Medulla oblongata (tissue), 1 donor: Measurements from ENCODE around the gene BTG2.

ENCODE experiments used
- DNase-seq: peaks from one replicate; pipeline ENCODE4 v3.0.0-alpha.2; 2015; ENCODE audit errors: extremely low spot score

Gene BTG2

DNA sequence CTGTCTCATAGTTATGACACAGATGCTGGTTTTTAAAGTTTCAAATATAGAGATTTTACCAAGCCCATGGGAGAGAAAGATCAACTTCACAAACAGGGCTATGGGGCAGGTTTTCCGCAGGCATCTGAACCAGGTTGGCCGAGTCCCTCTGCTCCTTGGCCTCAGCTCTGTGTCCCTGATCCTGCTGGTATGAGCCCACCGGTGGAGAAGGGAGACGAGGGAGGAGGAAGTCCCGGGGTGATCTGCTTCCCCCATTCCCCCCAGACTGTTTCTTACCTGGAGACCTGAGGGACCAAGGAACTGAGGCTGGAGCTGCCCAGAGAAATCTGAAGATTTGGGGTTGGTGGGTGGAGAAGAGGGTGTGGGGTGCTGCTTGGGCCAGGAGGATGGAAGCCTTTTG is 28.9 kb upstream of the BTG2 start:
- DNase-seq: no peak

DNA sequence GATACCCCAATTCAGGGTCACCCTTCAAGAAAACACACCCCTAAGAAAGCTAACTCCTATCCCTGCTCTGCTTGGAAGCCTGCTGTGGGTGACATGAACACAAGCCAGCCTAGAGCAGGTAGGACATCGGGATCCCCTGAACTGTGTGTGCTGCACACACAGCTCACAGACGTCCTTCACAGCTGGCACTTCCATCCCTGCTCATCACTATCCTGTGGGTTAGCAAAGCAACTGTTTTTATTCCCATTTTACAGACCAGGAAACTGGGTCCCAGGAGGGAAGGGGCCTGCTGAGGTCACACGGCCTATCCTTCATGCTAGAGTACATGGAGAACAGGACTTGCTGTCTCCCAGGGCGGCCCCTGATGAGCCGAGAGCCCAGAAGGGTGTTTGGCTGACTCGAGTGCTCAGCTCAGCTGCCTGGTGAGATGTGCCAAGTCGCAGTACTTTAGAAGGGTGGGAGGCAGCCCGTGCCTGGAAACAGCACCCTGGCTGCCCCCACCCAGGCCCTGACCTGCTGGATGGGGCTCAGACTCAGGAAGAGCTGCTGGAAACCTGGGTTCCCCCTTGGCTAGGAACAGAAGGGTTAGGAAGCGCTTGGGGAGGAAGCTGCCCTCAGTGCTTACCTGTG is 28.3 kb upstream of the BTG2 start:
- DNase-seq: no peak

DNA sequence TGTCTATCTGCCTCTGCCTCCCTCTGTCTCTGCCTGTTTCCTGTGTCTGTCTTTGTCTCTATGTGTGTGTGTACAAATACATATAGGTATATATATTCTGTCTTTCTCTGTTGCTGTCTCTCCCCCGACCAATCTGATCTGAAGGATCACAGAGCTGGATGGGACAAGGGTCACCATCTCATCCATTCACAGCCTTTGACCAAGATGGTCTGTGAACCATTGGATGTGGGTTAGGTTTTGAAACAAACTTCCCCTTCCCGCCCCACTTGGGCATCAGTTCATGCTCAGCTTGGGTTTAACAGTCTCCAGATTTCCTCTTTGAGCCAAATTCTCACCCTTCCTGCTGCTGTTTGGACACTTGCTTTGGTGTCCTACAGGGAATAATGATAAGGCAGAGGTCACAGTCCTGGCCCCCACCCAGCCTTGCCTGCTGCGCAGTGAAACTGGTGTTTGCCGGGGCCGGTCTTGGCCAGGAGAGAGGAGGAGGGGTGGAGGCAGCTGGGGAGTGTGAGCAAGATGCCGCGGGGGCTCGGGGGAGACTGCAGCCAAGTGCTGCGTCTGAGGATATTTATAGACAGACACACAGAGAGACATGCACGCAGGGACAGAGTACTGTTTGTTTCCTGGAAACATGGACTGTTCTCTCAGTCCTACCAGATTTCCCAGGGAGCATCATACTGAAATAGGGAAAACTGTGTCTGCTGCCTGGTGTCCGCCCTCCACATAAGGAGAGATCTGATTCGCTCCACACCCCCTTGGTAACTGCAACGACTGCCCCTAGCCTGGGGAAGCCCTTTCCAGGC is 27.0 kb upstream of the BTG2 start:
- peak; percentile 93 for DNase-seq

DNA sequence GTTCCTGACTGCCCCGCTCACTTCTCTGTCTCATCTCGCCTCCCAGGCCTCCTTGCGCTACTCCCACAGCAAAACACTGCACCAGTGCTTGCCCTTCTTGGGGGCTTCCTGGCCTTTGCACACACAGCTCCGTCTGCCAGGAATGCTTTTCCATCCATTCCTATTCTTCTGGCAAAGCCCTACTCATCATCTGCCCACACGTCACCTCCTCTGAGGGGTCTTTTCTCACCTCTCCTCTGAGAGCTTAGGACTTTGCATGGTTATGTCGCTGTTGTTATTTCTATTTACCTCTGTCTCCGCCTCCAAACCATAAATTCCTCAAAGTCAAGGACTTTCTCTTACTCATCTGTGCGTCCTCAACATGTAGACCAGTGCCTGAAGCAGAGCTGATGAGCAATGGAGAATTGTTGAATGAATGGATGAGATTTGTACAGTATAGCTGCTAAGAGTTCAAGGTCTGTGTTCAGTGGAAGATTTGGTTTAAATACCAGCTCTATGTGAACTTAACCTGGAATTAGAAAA is 26.4 kb upstream of the BTG2 start:
- DNase-seq: no peak

DNA sequence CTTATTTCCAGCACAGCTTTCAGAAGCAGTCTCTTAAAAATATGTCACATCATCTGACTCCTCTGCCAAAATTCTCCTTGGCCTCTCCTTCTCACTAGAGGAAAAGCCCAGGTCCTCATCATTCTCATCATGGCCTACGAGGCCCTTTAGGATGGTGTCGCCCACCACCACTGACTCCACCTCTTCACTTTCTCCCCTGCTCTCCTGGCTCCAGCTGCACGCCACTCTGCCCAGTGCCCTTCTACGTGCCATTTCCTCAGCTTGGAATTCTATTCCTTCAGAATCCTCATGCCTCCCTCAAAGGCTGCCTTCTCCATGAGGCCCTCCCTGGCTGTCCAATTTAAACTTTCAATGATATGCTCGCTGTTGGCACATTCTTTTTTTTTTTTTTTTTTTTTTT is 25.3 kb upstream of the BTG2 start:
- no peak for DNase-seq

DNA sequence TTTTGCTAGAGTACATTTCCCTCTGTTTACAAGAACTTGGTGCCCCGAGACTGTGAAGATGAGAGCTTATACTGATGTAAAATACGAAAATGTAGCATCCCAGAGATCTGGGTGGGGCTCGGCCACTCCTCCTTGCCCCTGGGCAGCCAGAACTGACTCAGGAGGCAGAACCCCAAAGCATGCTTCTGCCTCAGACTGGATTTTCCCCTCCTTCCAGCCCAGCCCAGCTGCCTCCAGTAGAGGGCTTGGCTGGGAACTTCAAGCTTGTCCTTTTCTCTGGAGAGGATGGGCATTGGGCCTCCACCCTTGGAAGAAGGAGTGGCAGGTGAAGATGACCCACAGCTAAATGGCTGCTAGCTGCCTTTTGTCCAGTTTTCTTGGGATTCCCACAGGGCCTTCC is 24.3 kb upstream of the BTG2 start:
- DNase-seq: no peak

DNA sequence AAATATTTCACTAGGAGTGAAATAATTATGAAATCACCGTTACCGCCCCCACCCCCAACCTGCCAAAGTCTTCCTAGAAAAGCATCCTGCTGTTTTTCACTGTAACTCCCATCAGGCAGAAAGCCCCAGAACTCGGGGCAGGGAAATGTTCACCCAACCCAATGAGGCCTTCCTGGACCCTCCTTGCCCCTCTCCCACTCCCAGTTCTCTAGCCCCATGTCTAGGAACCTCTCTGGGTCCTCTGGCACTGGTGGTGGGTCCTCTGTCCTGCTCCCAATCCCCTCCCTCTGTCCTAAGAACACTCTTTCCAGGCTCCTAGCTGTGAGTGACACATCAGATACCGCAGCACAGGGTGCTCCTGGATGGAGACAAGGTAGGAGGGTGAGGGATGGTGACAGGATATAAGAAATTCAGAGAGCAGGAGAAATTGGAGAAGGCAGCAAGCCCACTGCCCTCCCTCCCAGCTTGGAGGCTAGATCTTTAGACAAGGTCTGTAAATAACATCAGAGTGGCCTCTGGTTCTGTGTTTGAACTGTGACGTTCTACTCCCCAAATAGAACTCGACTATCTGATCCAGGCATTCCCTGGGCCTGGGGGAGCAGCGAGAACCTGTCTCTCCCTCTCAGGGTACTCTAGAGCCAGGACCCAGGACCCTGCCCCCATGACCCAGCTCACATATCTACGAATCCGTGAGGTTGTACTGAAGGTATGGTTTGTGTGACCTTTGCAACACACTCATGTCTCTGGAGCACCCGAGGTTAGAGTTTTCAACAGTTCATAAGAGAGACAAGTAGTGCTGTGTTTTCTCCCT is 23.3 kb upstream of the BTG2 start:
- no peak for DNase-seq

DNA sequence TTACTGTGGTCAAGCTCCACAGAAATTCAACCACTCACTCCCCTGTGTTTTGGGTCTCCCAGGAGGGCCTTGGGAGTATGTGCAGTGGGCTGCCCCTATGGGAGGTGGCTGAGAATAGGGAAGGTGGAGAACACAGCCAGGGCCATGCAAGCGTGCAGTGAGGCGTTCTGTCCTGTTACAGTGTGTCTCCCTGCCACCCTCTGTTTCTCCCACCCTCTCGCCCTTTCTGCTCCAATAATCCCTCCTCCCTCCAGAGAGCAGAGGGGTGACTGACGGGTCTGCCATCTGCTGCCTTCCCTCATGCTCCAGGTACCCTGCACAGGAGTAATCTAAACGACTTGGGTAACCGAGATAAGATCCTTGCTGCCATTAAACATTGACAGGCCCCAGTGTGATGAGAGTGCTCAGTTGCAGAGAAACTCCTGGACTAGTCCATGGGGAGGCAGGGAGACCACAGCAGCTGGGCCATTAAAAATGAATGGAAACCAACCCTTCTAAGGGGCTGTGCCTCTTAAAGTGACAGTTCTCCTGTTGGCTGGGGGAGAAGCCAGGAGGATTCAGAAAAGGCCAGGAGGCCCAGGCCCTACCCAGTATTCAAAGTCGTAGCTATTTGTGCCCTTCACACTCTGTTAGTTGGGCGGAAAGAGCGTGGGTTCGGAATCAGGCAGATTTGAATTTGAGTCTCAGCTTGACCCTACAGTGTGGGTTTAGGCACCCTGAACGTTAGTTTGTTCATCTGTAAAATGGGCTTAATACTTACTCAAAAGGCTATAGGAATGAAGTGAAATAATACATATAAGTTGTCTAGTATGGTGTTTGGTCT is 22.4 kb upstream of the BTG2 start:
- no peak for DNase-seq

DNA sequence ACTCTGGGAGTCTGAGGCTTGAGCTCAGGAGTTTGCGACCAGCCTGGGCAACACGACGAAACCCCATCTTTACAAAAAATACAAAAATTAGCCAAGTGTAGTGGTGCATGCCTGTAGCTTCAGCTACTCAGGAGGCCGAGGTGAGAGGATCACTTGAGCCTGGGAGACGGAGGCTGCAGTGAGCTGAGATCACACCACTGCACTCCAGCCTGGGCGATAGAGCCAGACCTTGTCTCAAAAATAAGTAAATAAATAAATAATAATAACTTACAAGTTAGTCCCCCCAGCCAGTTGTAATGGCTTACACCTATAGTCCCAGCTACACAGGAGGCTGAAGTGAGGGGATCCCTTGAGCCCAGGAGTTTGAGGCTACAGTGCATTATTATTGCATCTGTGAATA is 21.7 kb upstream of the BTG2 start:
- DNase-seq: no peak

DNA sequence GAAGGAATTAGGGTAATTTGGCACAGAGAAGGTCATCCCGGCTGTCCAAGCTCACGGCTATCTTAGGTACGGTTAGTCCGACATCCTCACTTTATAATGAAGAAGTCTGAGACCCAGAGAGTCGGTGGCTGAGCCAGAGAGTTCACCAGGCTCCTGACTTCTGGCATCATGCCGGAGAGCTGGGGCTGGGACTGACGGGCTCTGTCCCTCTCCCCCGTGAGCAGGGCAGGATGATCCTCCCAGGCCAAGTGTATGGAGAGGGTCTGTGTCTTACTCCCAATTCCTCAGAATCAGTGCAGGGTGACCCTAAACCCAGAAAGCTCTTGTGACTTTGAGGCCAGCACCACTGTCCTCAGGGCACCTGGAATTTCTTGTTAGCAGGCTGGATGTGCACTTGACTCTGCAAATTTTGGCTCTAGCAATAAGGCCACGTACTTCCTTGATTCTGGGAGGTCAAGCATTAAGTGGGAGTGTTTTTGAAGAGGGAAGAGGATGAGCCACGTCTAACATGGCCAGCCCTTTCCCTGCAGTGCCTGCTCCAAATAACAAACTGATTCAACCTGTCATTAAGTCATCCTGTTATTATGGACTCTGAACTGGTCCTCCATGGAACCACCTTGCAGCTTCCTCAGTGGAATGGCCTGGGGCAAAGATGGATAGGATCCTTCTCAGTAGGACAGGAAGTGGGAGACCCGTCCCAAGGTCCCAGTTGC is 20.8 kb upstream of the BTG2 start:
- no peak for DNase-seq

DNA sequence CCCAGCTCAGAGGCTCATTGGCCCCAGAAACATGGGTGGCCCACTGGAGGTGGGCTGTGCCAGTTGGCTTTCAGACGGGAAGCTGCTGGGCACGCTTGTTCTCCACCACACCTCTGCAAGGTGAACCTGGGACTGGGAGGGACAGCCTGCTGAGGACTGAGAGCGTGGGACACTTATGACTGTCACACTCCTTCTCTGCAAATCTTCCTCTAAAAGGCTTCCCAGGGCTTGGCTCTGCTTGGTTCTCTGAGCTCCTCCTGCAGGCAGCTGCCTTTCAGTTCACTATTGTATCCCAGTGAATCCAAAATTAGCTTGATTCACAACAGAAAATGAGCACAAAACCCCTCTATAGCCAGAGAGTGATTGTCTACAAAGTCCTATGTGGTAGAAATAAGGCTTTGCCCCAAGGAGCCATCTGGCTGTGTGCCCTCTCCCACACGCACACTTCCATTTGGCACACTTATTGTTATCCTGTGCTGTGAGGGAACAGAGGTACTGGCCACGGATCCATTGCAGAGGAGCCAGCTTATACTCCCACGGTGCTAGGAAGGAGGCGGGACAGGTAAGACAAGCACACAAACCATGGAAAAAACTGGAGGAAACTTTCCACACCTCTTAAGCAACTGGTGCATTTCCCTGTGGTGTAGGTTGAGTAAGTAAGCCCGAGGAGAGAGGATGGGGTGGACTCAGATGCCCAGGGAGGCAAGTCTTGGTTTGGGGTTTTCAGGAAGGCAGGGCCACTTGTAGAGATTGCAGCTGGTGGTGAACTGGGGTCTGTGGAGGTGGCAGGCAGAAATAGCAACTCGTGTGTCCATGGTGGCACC is 18.9 kb upstream of the BTG2 start:
- DNase-seq: peak; percentile 82

DNA sequence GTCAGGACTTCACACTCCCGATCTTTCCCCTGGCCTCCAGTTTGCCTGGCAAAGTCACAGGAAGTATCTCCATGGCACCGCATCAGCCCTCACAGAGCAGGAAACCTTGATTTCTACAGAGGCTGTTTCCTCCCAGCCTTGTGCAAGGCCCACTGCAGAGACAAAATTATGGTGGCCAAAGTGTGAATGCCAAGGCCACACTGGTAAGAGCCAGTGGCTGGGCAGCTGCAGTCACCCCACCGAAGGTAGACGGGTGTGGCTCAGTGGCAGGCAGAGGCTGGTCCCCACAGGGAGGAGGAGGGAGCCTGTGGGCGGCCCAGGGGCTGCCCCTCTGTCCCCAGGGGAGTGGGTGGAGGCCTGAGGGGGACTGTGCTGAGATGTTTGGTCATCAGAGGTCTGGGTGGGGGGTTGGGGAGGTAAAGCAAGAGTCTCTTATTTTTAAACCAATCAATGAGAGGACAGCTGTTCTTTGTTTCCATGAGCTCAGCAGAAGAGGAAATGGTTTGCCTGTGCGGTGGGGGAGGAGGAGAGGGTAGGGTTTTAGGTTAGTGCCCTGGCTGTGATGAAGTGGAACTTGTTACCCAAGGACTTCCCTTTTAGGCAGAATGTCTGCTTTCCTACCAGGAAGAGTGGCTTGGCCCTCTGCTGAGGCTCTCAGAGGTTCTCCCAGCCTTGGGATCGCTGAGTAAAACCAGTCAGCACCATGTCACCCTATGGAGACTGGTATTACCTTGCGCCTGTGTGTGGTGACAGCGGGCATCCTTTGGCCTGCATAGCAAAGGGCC is 18.0 kb upstream of the BTG2 start:
- peak; percentile 90 for DNase-seq

DNA sequence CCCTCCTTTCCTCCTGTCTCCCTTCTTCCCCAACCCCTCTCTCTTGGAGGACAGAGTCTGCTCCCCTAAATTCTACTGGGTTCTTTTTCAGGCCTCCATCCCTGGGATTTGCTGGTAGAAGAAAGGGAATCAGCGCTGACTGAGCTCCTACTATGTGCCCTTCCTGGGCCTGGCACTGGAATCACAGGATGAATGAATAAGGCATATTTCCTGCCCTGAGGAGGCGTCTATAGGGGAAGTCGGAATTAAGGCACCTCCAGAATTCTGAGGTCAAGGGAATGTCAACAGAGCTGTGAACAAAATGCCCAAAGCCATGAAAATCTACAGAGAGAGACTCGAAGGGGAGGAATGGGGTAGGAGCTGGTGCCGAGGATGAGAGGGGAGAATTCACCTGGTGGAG is 17.4 kb upstream of the BTG2 start:
- no peak for DNase-seq

DNA sequence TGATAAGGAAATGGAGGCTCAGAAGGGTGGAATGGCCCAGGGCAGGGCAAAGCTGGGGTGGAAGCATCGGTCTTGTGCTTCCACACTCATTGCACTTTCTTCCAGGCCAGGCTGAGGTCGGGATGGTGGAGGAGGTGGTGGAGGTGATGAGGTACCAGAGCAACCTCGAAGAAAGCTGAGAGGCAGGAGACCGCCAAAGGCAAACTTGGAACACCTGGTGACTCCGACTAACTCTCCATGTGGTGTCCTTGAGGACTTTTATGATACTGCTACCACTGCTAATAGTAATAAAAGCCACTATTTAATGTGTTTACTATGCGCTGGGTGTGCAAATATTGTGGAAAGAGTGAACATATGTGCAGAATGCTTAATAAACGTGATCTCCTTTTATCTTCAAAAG is 16.9 kb upstream of the BTG2 start:
- DNase-seq: no peak

DNA sequence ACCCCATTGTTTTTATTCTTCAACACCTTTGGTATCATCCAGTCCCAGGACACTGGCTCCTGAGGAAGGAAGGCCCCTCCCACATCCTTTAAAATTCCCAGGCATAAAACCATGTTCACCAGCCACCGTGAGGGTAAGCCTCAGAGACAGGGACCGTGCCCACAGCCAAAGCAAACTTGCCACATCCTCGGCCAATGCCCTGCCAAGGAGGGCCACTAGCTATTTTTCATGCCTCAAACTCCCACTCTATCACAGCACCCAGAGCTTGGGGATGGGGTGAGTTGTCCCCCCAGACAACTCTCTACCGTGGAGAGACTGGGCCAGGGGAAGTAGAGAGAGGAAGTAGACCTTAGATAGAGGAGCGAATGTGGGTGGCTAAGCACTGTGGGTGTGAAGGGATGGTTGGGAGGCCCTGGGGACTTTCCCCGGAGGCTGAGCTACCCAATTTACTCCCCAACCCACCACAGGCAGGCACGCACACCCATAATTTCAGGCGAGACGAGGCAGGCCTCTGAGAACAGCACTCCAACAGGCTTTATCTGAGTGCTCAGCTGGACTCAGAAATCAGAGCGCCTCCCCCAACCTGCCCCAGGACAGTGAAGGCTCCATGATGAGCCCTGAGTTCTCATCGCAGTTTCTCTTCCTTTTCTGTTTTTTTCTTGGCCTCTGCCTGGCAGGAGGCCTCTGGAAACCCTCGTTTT is 15.9 kb upstream of the BTG2 start:
- peak; percentile 74 for DNase-seq

DNA sequence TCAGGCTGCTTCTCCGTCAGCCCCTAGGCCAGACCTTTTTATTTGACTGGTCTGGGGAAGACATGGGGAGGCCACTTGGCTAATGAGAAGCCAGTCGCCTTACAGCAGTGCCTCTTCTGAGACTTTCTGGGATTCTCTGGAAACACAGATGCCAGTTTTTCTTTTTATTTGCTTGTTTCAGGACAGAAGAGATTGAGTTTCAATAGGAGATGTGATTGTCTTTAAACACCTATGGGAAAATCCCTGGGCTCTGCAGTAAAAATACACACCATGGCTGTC is 15.4 kb upstream of the BTG2 start:
- no peak for DNase-seq

DNA sequence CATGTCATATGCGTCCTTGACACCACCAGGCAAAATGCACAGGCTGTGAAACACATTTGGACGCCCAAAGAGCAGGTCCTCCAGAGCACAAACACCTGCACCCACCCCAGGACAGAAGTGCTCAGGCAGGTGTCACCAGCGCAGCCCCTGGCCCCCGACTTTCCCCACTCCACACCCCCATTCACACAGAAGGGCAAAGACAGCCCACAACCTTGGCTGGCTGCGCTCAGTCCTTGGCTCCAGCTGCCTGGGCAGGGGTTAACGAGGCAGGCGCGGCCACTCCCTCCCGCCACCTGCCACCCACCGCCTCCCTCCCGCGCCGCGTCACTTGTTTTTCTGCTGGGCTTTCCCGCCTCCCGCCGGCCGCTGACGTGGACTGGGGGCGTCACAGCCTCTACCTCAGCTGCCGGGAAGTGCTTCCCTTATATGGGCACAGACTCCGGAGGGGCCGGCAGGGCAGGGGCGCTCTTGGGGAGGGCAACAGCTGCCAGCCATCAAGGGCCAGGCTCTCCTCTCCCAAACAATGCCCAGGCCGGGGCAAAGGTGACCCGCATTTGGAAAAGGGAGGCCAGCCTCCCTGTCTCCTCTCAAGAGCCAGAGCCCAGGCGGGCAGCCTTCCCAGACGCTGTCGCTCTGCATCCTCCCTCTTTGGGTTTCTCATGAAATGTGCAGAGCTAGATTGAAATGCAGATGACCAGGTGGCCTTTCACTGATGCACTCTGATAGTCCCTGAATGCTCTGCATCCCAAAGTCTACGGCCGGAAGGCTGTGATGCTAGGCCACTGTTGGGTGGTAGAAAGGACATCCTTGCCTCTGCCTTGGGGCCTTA is 14.8 kb upstream of the BTG2 start:
- DNase-seq: peak; percentile 94
